ENCODE data around the gene PCSK4.
"Not testable (repeated sequence)": the region's sequence is repeated elsewhere in the genome, so short reads cannot be mapped to it uniquely, and the experiment has no call there.

PCSK4 gene

GRCh38 chr19:1481893-1482360, 8.2 kb downstream of the PCSK4 start:
- Histone ChIP-seq H3K4me3 (ENCODE audit: insufficient read depth, low read length, poor library complexity, severe bottlenecking) (no peak overlapping the region), H3K27me3 (ENCODE audit: low read length) (no peaks in the 10 kb centered on the region), H3K27ac (ENCODE audit: low read depth, low read length) (no peak overlapping the region), H3K9ac (ENCODE audit: low read length) (no peak overlapping the region), H3K9me2 (replicated peaks; ENCODE audit: insufficient read depth, low read length) (no peaks in the 10 kb centered on the region), H3F3A (ENCODE audit: insufficient read depth) (peaks cover 7% of the 10 kb centered on the region; the same call in 1 of the 2 replicates), H4K20me1 (ENCODE audit: low read depth, low read length) (no peaks in the 10 kb centered on the region), H3K9me3 (ENCODE audit: insufficient read depth, low read length) (no peaks in the 10 kb centered on the region), H3K79me2 (ENCODE audit: insufficient read depth, low read length) (peaks cover 15% of the 10 kb centered on the region), H3K4me2 (ENCODE audit: low read depth, low read length, poor library complexity, severe bottlenecking) (no peak overlapping the region), H3K36me3 (ENCODE audit: low read length) (no peaks in the 10 kb centered on the region), H2AFZ (ENCODE audit: low read depth, low read length, severe bottlenecking) (no peak overlapping the region)
- no peak for TF ChIP-seq EZH2phosphoT487 (conservative IDR thresholded peaks at IDR 0.05; ENCODE audit: low read length)
- no peak for TF ChIP-seq CTCF (IDR thresholded peaks at IDR 0.05; ENCODE audit: insufficient read depth, low read length, poor library complexity, severe bottlenecking)

GRCh38 chr19:1481224-1481892, 8.8 kb downstream of the PCSK4 start:
- Histone ChIP-seq H4K20me1 (ENCODE audit: low read depth, low read length) (no peaks in the 10 kb centered on the region), H3K36me3 (ENCODE audit: low read length) (no peaks in the 10 kb centered on the region), H3K4me3 (ENCODE audit: insufficient read depth, low read length, poor library complexity, severe bottlenecking) (no peak overlapping the region), H3K27me3 (ENCODE audit: low read length) (no peaks in the 10 kb centered on the region), H3F3A (ENCODE audit: insufficient read depth) (peaks cover 7% of the 10 kb centered on the region; the same call in 1 of the 2 replicates), H3K9me2 (replicated peaks; ENCODE audit: insufficient read depth, low read length) (no peaks in the 10 kb centered on the region), H3K9me3 (ENCODE audit: insufficient read depth, low read length) (no peaks in the 10 kb centered on the region), H3K79me2 (ENCODE audit: insufficient read depth, low read length) (peaks cover 16% of the 10 kb centered on the region), H2AFZ (ENCODE audit: low read depth, low read length, severe bottlenecking) (no peak overlapping the region), H3K4me2 (ENCODE audit: low read depth, low read length, poor library complexity, severe bottlenecking) (no peak overlapping the region), H3K27ac (ENCODE audit: low read depth, low read length) (no peak overlapping the region), H3K9ac (ENCODE audit: low read length) (no peak overlapping the region)
- TF ChIP-seq CTCF (IDR thresholded peaks at IDR 0.05; ENCODE audit: insufficient read depth, low read length, poor library complexity, severe bottlenecking) (no peak), EZH2phosphoT487 (conservative IDR thresholded peaks at IDR 0.05; ENCODE audit: low read length) (no peak)

GRCh38 chr19:1478934-1479707, 11.0 kb downstream of the PCSK4 start, which contains the start of gene C19orf25:
C19orf25 (minus strand) TSS chr19:1479215; CDS start chr19:1478903, 312 bp downstream.
- peak within 1 kb of the TSS; percentile 95 for H3K4me3 ChIP-seq (ENCODE audit: insufficient read depth, low read length, poor library complexity, severe bottlenecking)
- no peaks in the 10 kb centered on the region for H3K36me3 ChIP-seq (ENCODE audit: low read length)

GRCh38 chr19:1477056-1477455, 13.1 kb downstream of the PCSK4 start:
- not testable (repeated sequence) for H3K9me3 ChIP-seq (ENCODE audit: insufficient read depth, low read length); H3K27me3 ChIP-seq (ENCODE audit: low read length); H3F3A ChIP-seq (ENCODE audit: insufficient read depth); H3K36me3 ChIP-seq (ENCODE audit: low read length); H3K4me3 ChIP-seq (ENCODE audit: insufficient read depth, low read length, poor library complexity, severe bottlenecking); H2AFZ ChIP-seq (ENCODE audit: low read depth, low read length, severe bottlenecking); H3K4me2 ChIP-seq (ENCODE audit: low read depth, low read length, poor library complexity, severe bottlenecking); H4K20me1 ChIP-seq (ENCODE audit: low read depth, low read length); H3K9me2 ChIP-seq (replicated peaks; ENCODE audit: insufficient read depth, low read length); H3K27ac ChIP-seq (ENCODE audit: low read depth, low read length); H3K9ac ChIP-seq (ENCODE audit: low read length)
- peaks cover 20% of the 10 kb centered on the region for H3K79me2 ChIP-seq (ENCODE audit: insufficient read depth, low read length)

More at GRCh38 chr19:1478934-1479707, 11.0 kb downstream of the PCSK4 start, which contains the start of gene C19orf25:
- no peaks in the 10 kb centered on the region for H4K20me1 ChIP-seq (ENCODE audit: low read depth, low read length)
- no peaks in the 10 kb centered on the region for H3K9me3 ChIP-seq (ENCODE audit: insufficient read depth, low read length)
- H3K9ac ChIP-seq (ENCODE audit: low read length) = peak within 1 kb of the TSS; percentile 90
- H3K79me2 ChIP-seq (ENCODE audit: insufficient read depth, low read length) = peaks cover 20% of the 10 kb centered on the region
- H3K27ac ChIP-seq (ENCODE audit: low read depth, low read length) = peak within 1 kb of the TSS; percentile 74
- no peak for TF ChIP-seq EZH2phosphoT487 (conservative IDR thresholded peaks at IDR 0.05; ENCODE audit: low read length)
- TF ChIP-seq CTCF (IDR thresholded peaks at IDR 0.05; ENCODE audit: insufficient read depth, low read length, poor library complexity, severe bottlenecking) = no peak
- H2AFZ ChIP-seq (ENCODE audit: low read depth, low read length, severe bottlenecking) = peak within 1 kb of the TSS; percentile 91
- no peaks in the 10 kb centered on the region for H3K9me2 ChIP-seq (replicated peaks; ENCODE audit: insufficient read depth, low read length)
- no peaks in the 10 kb centered on the region for H3K27me3 ChIP-seq (ENCODE audit: low read length)
- peaks cover 7% of the 10 kb centered on the region; the same call in 1 of the 2 replicates for H3F3A ChIP-seq (ENCODE audit: insufficient read depth)
- H3K4me2 ChIP-seq (ENCODE audit: low read depth, low read length, poor library complexity, severe bottlenecking) = peak within 1 kb of the TSS; percentile 73

Data from SU-DHL-6 (cell line).